ENCODE data around the gene CD28.

DNA sequence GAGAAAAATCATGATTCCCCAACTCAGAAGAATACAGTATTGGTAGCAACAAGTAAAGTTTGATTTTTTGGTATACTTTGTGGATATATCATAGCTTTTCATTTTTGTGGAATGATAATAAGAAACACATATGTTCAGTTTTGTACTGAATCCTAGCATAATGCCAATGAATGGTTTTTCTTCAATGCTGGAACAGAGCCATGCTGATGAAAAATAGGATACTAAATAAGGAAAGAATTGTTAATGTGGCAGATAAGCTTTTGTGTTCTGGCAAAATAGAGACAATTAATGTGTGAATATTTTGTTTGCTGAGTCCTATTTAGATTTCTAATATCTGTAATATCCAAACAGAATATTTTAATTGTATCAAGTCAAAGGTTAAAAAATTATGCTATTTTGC, 21.9 kb downstream of the CD28 start:
- TF ChIP-seq, protein P1, sequence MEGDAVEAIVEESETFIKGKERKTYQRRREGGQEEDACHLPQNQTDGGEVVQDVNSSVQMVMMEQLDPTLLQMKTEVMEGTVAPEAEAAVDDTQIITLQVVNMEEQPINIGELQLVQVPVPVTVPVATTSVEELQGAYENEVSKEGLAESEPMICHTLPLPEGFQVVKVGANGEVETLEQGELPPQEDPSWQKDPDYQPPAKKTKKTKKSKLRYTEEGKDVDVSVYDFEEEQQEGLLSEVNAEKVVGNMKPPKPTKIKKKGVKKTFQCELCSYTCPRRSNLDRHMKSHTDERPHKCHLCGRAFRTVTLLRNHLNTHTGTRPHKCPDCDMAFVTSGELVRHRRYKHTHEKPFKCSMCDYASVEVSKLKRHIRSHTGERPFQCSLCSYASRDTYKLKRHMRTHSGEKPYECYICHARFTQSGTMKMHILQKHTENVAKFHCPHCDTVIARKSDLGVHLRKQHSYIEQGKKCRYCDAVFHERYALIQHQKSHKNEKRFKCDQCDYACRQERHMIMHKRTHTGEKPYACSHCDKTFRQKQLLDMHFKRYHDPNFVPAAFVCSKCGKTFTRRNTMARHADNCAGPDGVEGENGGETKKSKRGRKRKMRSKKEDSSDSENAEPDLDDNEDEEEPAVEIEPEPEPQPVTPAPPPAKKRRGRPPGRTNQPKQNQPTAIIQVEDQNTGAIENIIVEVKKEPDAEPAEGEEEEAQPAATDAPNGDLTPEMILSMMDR (IDR thresholded peaks at IDR 0.05; ENCODE audit: insufficient read depth, low read length, poor library complexity, severe bottlenecking): no peak
- no peak for TF ChIP-seq EZH2phosphoT487 (conservative IDR thresholded peaks at IDR 0.05; ENCODE audit: low read length)

Measured in SU-DHL-6 (cell line).